Measurements from ENCODE around the gene MRPL46. TPM values are rescaled to one million over a fixed set of nuclear protein-coding genes. Genes with fewer than 3 reads are reported as not detected.

Gene MRPL46
- total RNA-seq, 5 donors from 2014 or later (not counting 1 experiment from before 2014, with no cell fraction given), result 12.0 to 26.4 (median 21.0) TPM

GRCh38 chr15:88484682-88485331, 17.6 kb upstream of the MRPL46 start:
- Mint-ChIP-seq H3K27ac (no peak overlapping the region), H3K4me1 (no peaks in the 10 kb centered on the region), H3K27me3 (no peaks in the 10 kb centered on the region), H3K36me3 (peaks cover 10% of the 10 kb centered on the region), H3K9me3 (no peaks in the 10 kb centered on the region), H3K4me3 (no peak overlapping the region)
- H3K36me3 ChIP-seq (ENCODE audit: control insufficient read depth in 2 of 2, extremely low read depth in 1 of 2, insufficient read depth in 1 of 2, low read length in 1 of 2), result peaks cover 0 to 2% of the 10 kb centered on the region in 2 donors
- 89% methylated on average over 9 of the region's 10 CpGs for WGBS (ENCODE audit: insufficient coverage)
- ATAC-seq (replicated peaks in 1 of 4) (no peak), DNase-seq (no peak)
- no peak overlapping the region for H3K27ac ChIP-seq (ENCODE audit: low read length)
- H3K4me3 ChIP-seq (ENCODE audit: control insufficient read depth in 1 of 2, extremely low read depth in 1 of 2, low read length in 1 of 2), result no peak overlapping the region
- ChIA-PET POLR2A (no interaction called here), CTCF (no interaction called here)
- H3K27me3 ChIP-seq (replicated peaks in 1 of 2; ENCODE audit: control insufficient read depth in 2 of 2, extremely low read depth in 1 of 2, insufficient read depth in 2 of 2, low read length in 1 of 2), result no peaks in the 10 kb centered on the region
- no peaks in the 10 kb centered on the region for H3K9me3 ChIP-seq
- H3K4me1 ChIP-seq (ENCODE audit: control insufficient read depth in 1 of 2, extremely low read depth in 1 of 2, insufficient read depth in 2 of 2, low read length in 2 of 2), result no peaks in the 10 kb centered on the region

GRCh38 chr15:88482263-88482662, 15.1 kb upstream of the MRPL46 start:
- Mint-ChIP-seq H3K27me3 (no peaks in the 10 kb centered on the region), H3K9me3 (no peaks in the 10 kb centered on the region), H3K4me1 (no peaks in the 10 kb centered on the region), H3K4me3 (no peak overlapping the region), H3K27ac (no peak overlapping the region), H3K36me3 (peaks cover 17% of the 10 kb centered on the region)
- H3K9me3 ChIP-seq, result no peaks in the 10 kb centered on the region
- DNase-seq (no peak), ATAC-seq (replicated peaks in 1 of 4) (no peak)
- ChIA-PET CTCF (no interaction called here), POLR2A (no interaction called here)
- no peaks in the 10 kb centered on the region for H3K27me3 ChIP-seq (replicated peaks in 1 of 2; ENCODE audit: control insufficient read depth in 2 of 2, extremely low read depth in 1 of 2, insufficient read depth in 2 of 2, low read length in 1 of 2)
- WGBS (ENCODE audit: insufficient coverage), result no CpG with 5 or more reads among the region's 1 CpG
- no peaks in the 10 kb centered on the region for H3K4me1 ChIP-seq (ENCODE audit: control insufficient read depth in 1 of 2, extremely low read depth in 1 of 2, insufficient read depth in 2 of 2, low read length in 2 of 2)
- H3K36me3 ChIP-seq (ENCODE audit: control insufficient read depth in 2 of 2, extremely low read depth in 1 of 2, insufficient read depth in 1 of 2, low read length in 1 of 2), result peaks cover 5 to 15% of the 10 kb centered on the region in 2 donors
- H3K4me3 ChIP-seq (ENCODE audit: control insufficient read depth in 1 of 2, extremely low read depth in 1 of 2, low read length in 1 of 2), result no peak overlapping the region
- no peak overlapping the region for H3K27ac ChIP-seq (ENCODE audit: low read length)

DNA sequence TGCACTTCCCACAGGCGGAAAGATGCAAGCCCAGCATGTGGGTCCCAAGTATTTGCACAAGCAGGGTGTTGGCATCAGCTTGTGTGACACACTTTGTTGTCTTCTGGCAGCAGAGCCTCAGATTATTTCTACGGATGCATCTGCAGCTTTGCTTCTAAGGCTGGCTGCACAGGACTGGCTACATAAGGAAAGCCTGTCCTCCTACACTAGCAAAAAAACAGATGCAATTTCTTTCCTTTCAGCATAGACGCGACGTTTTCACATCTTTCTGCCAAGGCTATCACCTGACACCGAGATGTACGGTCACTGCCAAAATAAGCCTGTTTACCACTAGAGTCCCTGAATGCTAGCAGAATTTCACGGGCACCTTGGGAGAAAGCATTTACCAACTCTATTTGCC, 13.8 kb upstream of the MRPL46 start:
- Mint-ChIP-seq H3K9me3 (no peaks in the 10 kb centered on the region), H3K27ac (no peak overlapping the region), H3K27me3 (no peaks in the 10 kb centered on the region), H3K36me3 (peaks cover 25% of the 10 kb centered on the region), H3K4me3 (no peak overlapping the region), H3K4me1 (no peaks in the 10 kb centered on the region)
- Histone ChIP-seq H3K27ac (ENCODE audit: low read length) (no peak overlapping the region), H3K9me3 (no peaks in the 10 kb centered on the region), H3K4me1 (ENCODE audit: control insufficient read depth in 1 of 2, extremely low read depth in 1 of 2, insufficient read depth in 2 of 2, low read length in 2 of 2) (no peaks in the 10 kb centered on the region), H3K36me3 (ENCODE audit: control insufficient read depth in 2 of 2, extremely low read depth in 1 of 2, insufficient read depth in 1 of 2, low read length in 1 of 2) (peaks cover 10 to 23% of the 10 kb centered on the region in 2 donors), H3K4me3 (ENCODE audit: control insufficient read depth in 1 of 2, extremely low read depth in 1 of 2, low read length in 1 of 2) (no peak overlapping the region), H3K27me3 (replicated peaks in 1 of 2; ENCODE audit: control insufficient read depth in 2 of 2, extremely low read depth in 1 of 2, insufficient read depth in 2 of 2, low read length in 1 of 2) (no peaks in the 10 kb centered on the region)
- no peak for DNase-seq
- ATAC-seq (replicated peaks in 1 of 4), result no peak
- POLR2A ChIA-PET, result no interaction called here
- WGBS (ENCODE audit: insufficient coverage), result 97% methylated on average over 8 of the region's 8 CpGs
- CTCF ChIA-PET, result interaction anchor here in 1 of 2 donors (0.6 kb wide), 1 partner anchor 28 kb away, joined by 7 read pairs; no protein-coding TSS in a partner anchor

DNA sequence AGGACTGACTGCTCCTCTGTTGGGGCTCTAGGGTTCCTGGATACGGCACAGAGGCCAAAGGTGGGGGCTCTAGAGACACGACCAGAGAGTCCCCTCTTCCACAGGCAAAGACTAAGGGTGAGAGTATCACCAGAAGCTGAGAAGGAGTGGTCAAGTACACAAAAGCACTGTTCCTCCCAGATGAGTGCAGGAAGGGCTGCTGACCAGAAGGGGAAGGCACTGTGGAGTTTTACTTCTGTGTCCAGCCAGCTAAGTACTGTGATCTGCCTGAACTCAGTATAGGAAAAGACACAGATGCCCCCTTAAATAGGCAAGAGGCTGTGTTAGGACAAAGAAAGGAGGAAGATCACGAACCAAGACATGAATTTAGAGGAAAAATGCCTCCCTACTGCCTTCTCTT, 12.0 kb upstream of the MRPL46 start:
- peaks cover 13 to 34% of the 10 kb centered on the region in 2 donors for H3K36me3 ChIP-seq (ENCODE audit: control insufficient read depth in 2 of 2, extremely low read depth in 1 of 2, insufficient read depth in 1 of 2, low read length in 1 of 2)
- no peak overlapping the region for H3K27ac ChIP-seq (ENCODE audit: low read length)
- DNase-seq, result no peak
- POLR2A ChIA-PET, result no interaction called here
- H3K4me1 ChIP-seq (ENCODE audit: control insufficient read depth in 1 of 2, extremely low read depth in 1 of 2, insufficient read depth in 2 of 2, low read length in 2 of 2), result no peaks in the 10 kb centered on the region
- no peaks in the 10 kb centered on the region for H3K9me3 ChIP-seq
- Mint-ChIP-seq H3K36me3 (peaks cover 36% of the 10 kb centered on the region), H3K27ac (no peak overlapping the region), H3K4me3 (no peak overlapping the region), H3K4me1 (no peaks in the 10 kb centered on the region), H3K27me3 (no peaks in the 10 kb centered on the region), H3K9me3 (no peaks in the 10 kb centered on the region)
- H3K27me3 ChIP-seq (replicated peaks in 1 of 2; ENCODE audit: control insufficient read depth in 2 of 2, extremely low read depth in 1 of 2, insufficient read depth in 2 of 2, low read length in 1 of 2), result no peaks in the 10 kb centered on the region
- no peak for ATAC-seq (replicated peaks in 1 of 4)
- CTCF ChIA-PET, result no interaction called here
- WGBS (ENCODE audit: insufficient coverage), result no CpG with 5 or more reads among the region's 3 CpGs
- H3K4me3 ChIP-seq (ENCODE audit: control insufficient read depth in 1 of 2, extremely low read depth in 1 of 2, low read length in 1 of 2), result no peak overlapping the region

DNA sequence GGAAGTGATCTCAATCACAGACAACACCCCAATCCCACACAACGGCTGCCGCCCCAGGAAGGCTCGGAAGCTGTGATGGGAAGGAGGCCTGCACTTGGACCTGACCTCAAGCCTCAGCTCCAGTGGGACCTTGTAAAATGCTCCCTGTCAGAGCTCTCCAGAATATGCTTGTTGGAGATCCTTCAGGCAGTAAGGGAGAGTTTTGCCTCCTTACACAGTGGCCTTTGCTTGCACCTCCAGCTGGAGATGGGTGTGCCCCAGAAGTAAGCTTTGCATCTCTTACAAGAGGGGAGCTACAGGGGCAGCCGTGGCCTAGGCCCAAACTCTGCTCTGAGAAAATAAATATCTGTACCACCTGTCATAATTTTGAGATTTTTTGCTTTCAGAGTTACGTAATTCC, 10.7 kb upstream of the MRPL46 start:
- H3K4me1 ChIP-seq (ENCODE audit: control insufficient read depth in 1 of 2, extremely low read depth in 1 of 2, insufficient read depth in 2 of 2, low read length in 2 of 2), result no peaks in the 10 kb centered on the region
- Mint-ChIP-seq H3K27ac (no peak overlapping the region), H3K36me3 (peaks cover 42% of the 10 kb centered on the region), H3K4me3 (no peak overlapping the region), H3K9me3 (no peaks in the 10 kb centered on the region), H3K27me3 (no peaks in the 10 kb centered on the region), H3K4me1 (no peaks in the 10 kb centered on the region)
- CTCF ChIA-PET, result interaction anchor here in 1 of 2 donors (1.1 kb wide), 1 partner anchor 160 kb away, joined by 3 read pairs; no protein-coding TSS in a partner anchor
- no peak overlapping the region for H3K4me3 ChIP-seq (ENCODE audit: control insufficient read depth in 1 of 2, extremely low read depth in 1 of 2, low read length in 1 of 2)
- H3K27me3 ChIP-seq (replicated peaks in 1 of 2; ENCODE audit: control insufficient read depth in 2 of 2, extremely low read depth in 1 of 2, insufficient read depth in 2 of 2, low read length in 1 of 2), result no peaks in the 10 kb centered on the region
- DNase-seq (no peak), ATAC-seq (replicated peaks in 1 of 4) (no peak)
- H3K36me3 ChIP-seq (ENCODE audit: control insufficient read depth in 2 of 2, extremely low read depth in 1 of 2, insufficient read depth in 1 of 2, low read length in 1 of 2), result peaks cover 13 to 39% of the 10 kb centered on the region in 2 donors
- POLR2A ChIA-PET, result no interaction called here
- no peaks in the 10 kb centered on the region for H3K9me3 ChIP-seq
- no CpG with 5 or more reads among the region's 5 CpGs for WGBS (ENCODE audit: insufficient coverage)
- H3K27ac ChIP-seq (ENCODE audit: low read length), result no peak overlapping the region

- Mint-ChIP-seq H3K4me1 (peaks cover 0 to 3% (median 0%) of the 10 kb centered on the region in 3 donors), H3K27ac (no peak overlapping the region), H3K9me3 (no peaks in the 10 kb centered on the region), H3K4me3 (no peak overlapping the region), H3K36me3 (peaks cover 41% of the 10 kb centered on the region), H3K27me3 (no peaks in the 10 kb centered on the region)
- H3K9me3 ChIP-seq, result no peaks in the 10 kb centered on the region
- no peak overlapping the region for H3K4me3 ChIP-seq (ENCODE audit: control insufficient read depth in 1 of 2, extremely low read depth in 1 of 2, low read length in 1 of 2)
- POLR2A ChIA-PET, result no interaction called here
- H3K27me3 ChIP-seq (replicated peaks in 1 of 2; ENCODE audit: control insufficient read depth in 2 of 2, extremely low read depth in 1 of 2, insufficient read depth in 2 of 2, low read length in 1 of 2), result no peaks in the 10 kb centered on the region
- CTCF ChIA-PET, result interaction anchor here in 1 of 2 donors (1.1 kb wide), 1 partner anchor 161 kb away, joined by 3 read pairs; no protein-coding TSS in a partner anchor
- no peaks in the 10 kb centered on the region for H3K4me1 ChIP-seq (ENCODE audit: control insufficient read depth in 1 of 2, extremely low read depth in 1 of 2, insufficient read depth in 2 of 2, low read length in 2 of 2)
- H3K36me3 ChIP-seq (ENCODE audit: control insufficient read depth in 2 of 2, extremely low read depth in 1 of 2, insufficient read depth in 1 of 2, low read length in 1 of 2), result peaks cover 13 to 43% of the 10 kb centered on the region in 2 donors
- H3K27ac ChIP-seq (ENCODE audit: low read length), result no peak overlapping the region
- ATAC-seq (replicated peaks in 1 of 4) (no peak), DNase-seq (no peak)
- 100% methylated on average over 4 of the region's 7 CpGs for WGBS (ENCODE audit: insufficient coverage)
Measured at GRCh38 chr15:88477126-88477525, 9.9 kb upstream of the MRPL46 start.
